Activated gamma-delta T cell treated with Interleukin-2 at 50 U/mL for 16 hours (primary cell): ENCODE measurements around the gene CXCL14.

Source experiments
- DNase-seq: peaks from one replicate; pipeline ENCODE4 v3.0.0-alpha.2; 2020

The CXCL14 gene

GRCh38 chr5:135566422-135567400 lies 12.1 kb downstream of the CXCL14 start:
- no peak for DNase-seq

- peak; percentile 62 for DNase-seq
Observed at GRCh38 chr5:135565725-135566421, 12.9 kb downstream of the CXCL14 start.

- DNase-seq: no peak
Observed at GRCh38 chr5:135565266-135565665, 13.5 kb downstream of the CXCL14 start.

GRCh38 chr5:135564331-135564730 lies 14.5 kb downstream of the CXCL14 start:
- DNase-seq: no peak

- DNase-seq: no peak
Observed at GRCh38 chr5:135561266-135561665, 17.5 kb downstream of the CXCL14 start.

GRCh38 chr5:135560858-135561257 lies 17.9 kb downstream of the CXCL14 start:
- DNase-seq: peak; percentile 36

GRCh38 chr5:135559354-135559753 lies 19.4 kb downstream of the CXCL14 start:
- no peak for DNase-seq

- DNase-seq: no peak
Observed at GRCh38 chr5:135557076-135557838, 21.5 kb downstream of the CXCL14 start.

- DNase-seq: no peak
Observed at GRCh38 chr5:135556620-135557019, 22.2 kb downstream of the CXCL14 start.

- DNase-seq: no peak
Observed at GRCh38 chr5:135555530-135555929, 23.3 kb downstream of the CXCL14 start.

- DNase-seq: no peak
Observed at GRCh38 chr5:135553688-135554462, 24.9 kb downstream of the CXCL14 start.

GRCh38 chr5:135551593-135552447 lies 27.0 kb downstream of the CXCL14 start:
- peak; percentile 47 for DNase-seq

- no peak for DNase-seq
Observed at GRCh38 chr5:135549413-135549812, 29.4 kb downstream of the CXCL14 start.

- no peak for DNase-seq
Observed at GRCh38 chr5:135547590-135548254, 31.1 kb downstream of the CXCL14 start.

GRCh38 chr5:135546912-135547311 lies 31.9 kb downstream of the CXCL14 start:
- no peak for DNase-seq

GRCh38 chr5:135546101-135546500 lies 32.7 kb downstream of the CXCL14 start:
- DNase-seq: no peak

GRCh38 chr5:135545099-135545498 lies 33.7 kb downstream of the CXCL14 start:
- no peak for DNase-seq

- DNase-seq: no peak
Observed at GRCh38 chr5:135543485-135544304, 35.1 kb downstream of the CXCL14 start.

GRCh38 chr5:135543001-135543484 lies 35.7 kb downstream of the CXCL14 start:
- no peak for DNase-seq
